Measurements from ENCODE around the gene LDHB. TPM values are rescaled to one million over a fixed set of nuclear protein-coding genes. Genes with fewer than 3 reads are reported as not detected.

LDHB gene
- total RNA-seq, 1 donor from 2014 or later, result 775 TPM

DNA sequence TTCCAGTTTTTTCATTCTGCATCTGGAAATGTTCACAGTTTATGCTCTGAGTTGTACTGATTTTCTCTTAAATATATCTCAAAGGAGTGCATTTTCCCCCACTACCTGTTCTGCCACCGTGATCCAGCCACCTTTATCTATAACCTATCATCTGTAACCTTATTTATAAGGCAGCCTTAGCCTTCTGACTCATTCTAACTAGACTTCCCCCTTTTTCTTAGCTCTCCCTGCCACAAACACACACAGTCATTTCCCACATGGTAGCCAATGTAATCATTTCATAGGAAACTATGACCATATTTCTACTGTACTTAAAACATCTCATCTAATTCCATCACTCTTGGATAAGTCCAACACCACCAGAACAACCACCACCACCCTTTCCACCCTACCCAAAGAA lies 42.2 kb downstream of the LDHB start:
- H3K27me3 Mint-ChIP-seq (ENCODE audit: low read depth, unreplicated experiment), result no peaks in the 10 kb centered on the region
- Histone ChIP-seq H3K9me3 (ENCODE audit: insufficient read depth, low read depth, low read length) (no peaks in the 10 kb centered on the region), H3K4me1 (ENCODE audit: insufficient read depth, low read length) (no peaks in the 10 kb centered on the region), H3K27me3 (ENCODE audit: insufficient read depth, low read length) (no peaks in the 10 kb centered on the region), H4K20me1 (ENCODE audit: insufficient read depth, low read length) (no peaks in the 10 kb centered on the region), H3K36me3 (ENCODE audit: insufficient read depth, low read length) (no peaks in the 10 kb centered on the region), H3K4me2 (ENCODE audit: low read length) (no peak overlapping the region), H2AFZ (ENCODE audit: low read depth, low read length) (no peak overlapping the region), H3K27ac (ENCODE audit: low read depth, low read length) (no peak overlapping the region), H3K9ac (ENCODE audit: low read length) (no peak overlapping the region), H3K79me2 (ENCODE audit: insufficient read depth, low read length) (no peaks in the 10 kb centered on the region), H3K4me3 (ENCODE audit: insufficient read depth, low read depth, low read length) (no peak overlapping the region)
- FAIRE-seq, result no peak
- H3K9me3 Mint-ChIP-seq (ENCODE audit: unreplicated experiment), result peaks cover 2% of the 10 kb centered on the region
- H3K36me3 Mint-ChIP-seq (ENCODE audit: low read depth, unreplicated experiment), result no peaks in the 10 kb centered on the region
- DNase-seq (ENCODE audit: low read depth), result no peak
- no peak overlapping the region for H3K4me3 Mint-ChIP-seq (ENCODE audit: unreplicated experiment)
- peaks cover 10% of the 10 kb centered on the region for H3K4me1 Mint-ChIP-seq (ENCODE audit: low read depth, unreplicated experiment)
- no peak for TF ChIP-seq EZH2 (IDR thresholded peaks at IDR 0.05; ENCODE audit: insufficient read depth, low read length)
- TF ChIP-seq, protein P1, sequence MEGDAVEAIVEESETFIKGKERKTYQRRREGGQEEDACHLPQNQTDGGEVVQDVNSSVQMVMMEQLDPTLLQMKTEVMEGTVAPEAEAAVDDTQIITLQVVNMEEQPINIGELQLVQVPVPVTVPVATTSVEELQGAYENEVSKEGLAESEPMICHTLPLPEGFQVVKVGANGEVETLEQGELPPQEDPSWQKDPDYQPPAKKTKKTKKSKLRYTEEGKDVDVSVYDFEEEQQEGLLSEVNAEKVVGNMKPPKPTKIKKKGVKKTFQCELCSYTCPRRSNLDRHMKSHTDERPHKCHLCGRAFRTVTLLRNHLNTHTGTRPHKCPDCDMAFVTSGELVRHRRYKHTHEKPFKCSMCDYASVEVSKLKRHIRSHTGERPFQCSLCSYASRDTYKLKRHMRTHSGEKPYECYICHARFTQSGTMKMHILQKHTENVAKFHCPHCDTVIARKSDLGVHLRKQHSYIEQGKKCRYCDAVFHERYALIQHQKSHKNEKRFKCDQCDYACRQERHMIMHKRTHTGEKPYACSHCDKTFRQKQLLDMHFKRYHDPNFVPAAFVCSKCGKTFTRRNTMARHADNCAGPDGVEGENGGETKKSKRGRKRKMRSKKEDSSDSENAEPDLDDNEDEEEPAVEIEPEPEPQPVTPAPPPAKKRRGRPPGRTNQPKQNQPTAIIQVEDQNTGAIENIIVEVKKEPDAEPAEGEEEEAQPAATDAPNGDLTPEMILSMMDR (IDR thresholded peaks at IDR 0.05; ENCODE audit: insufficient read depth, low read depth, low read length), result no peak
- H3K27ac Mint-ChIP-seq (ENCODE audit: unreplicated experiment), result no peak overlapping the region

DNA sequence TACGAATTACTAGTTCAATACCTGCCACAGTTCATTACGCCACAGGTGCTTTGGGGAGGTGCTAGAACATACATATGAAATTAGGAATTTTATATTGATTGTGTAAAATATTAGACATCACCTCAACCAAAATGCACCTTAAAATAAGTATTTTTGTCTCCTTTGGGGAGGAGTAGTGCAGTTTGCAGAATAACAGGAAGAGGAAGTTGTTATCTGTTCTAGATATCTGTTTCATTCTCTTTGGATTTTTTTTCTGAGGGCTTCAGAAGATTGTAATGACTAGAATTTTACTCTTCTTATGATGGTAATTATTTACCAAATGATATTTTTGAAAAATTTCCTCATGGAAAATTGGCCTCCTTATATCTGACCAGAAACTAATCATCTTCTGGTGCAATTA lies 43.1 kb downstream of the LDHB start:
- Histone ChIP-seq H3K79me2 (ENCODE audit: insufficient read depth, low read length) (no peaks in the 10 kb centered on the region), H2AFZ (ENCODE audit: low read depth, low read length) (no peak overlapping the region), H4K20me1 (ENCODE audit: insufficient read depth, low read length) (no peaks in the 10 kb centered on the region), H3K4me2 (ENCODE audit: low read length) (no peak overlapping the region), H3K27me3 (ENCODE audit: insufficient read depth, low read length) (no peaks in the 10 kb centered on the region), H3K4me3 (ENCODE audit: insufficient read depth, low read depth, low read length) (no peak overlapping the region), H3K4me1 (ENCODE audit: insufficient read depth, low read length) (no peaks in the 10 kb centered on the region), H3K9me3 (ENCODE audit: insufficient read depth, low read depth, low read length) (no peaks in the 10 kb centered on the region), H3K9ac (ENCODE audit: low read length) (no peak overlapping the region), H3K36me3 (ENCODE audit: insufficient read depth, low read length) (no peaks in the 10 kb centered on the region), H3K27ac (ENCODE audit: low read depth, low read length) (no peak overlapping the region)
- DNase-seq (ENCODE audit: low read depth) (no peak), FAIRE-seq (no peak)
- Mint-ChIP-seq H3K4me1 (ENCODE audit: low read depth, unreplicated experiment) (peaks cover 6% of the 10 kb centered on the region), H3K27me3 (ENCODE audit: low read depth, unreplicated experiment) (no peaks in the 10 kb centered on the region), H3K4me3 (ENCODE audit: unreplicated experiment) (no peak overlapping the region), H3K9me3 (ENCODE audit: unreplicated experiment) (peaks cover 2% of the 10 kb centered on the region), H3K27ac (ENCODE audit: unreplicated experiment) (no peak overlapping the region), H3K36me3 (ENCODE audit: low read depth, unreplicated experiment) (no peaks in the 10 kb centered on the region)
- no peak for TF ChIP-seq EZH2 (IDR thresholded peaks at IDR 0.05; ENCODE audit: insufficient read depth, low read length)
- TF ChIP-seq, protein P1 (IDR thresholded peaks at IDR 0.05; ENCODE audit: insufficient read depth, low read depth, low read length), result no peak

DNA sequence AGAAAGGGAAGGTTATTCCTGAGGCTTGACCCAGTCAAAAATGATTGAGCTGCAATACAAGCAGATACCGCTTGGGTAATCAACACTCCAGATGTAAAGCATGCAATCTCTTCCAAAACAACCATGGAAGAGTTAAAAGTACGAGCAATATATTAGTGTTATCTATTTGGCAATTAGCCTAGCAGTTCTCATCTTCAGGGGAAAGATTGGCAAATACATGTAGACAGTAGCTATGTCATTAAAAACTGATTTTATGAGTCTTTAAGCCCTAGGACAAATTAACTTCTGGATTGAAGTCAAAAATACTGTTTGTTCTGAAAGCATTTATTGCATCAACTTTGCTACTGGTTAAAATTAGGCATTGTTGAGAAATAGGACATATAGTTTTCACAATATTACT lies 43.7 kb downstream of the LDHB start:
- no peak for FAIRE-seq
- H3K27me3 Mint-ChIP-seq (ENCODE audit: low read depth, unreplicated experiment), result no peaks in the 10 kb centered on the region

More for the DNA sequence above, 43.7 kb downstream of the LDHB start:
- Mint-ChIP-seq H3K27ac (ENCODE audit: unreplicated experiment) (no peak overlapping the region), H3K4me1 (ENCODE audit: low read depth, unreplicated experiment) (peaks cover 6% of the 10 kb centered on the region), H3K4me3 (ENCODE audit: unreplicated experiment) (no peak overlapping the region), H3K9me3 (ENCODE audit: unreplicated experiment) (peaks cover 2% of the 10 kb centered on the region), H3K36me3 (ENCODE audit: low read depth, unreplicated experiment) (no peaks in the 10 kb centered on the region)
- H3K79me2 ChIP-seq (ENCODE audit: insufficient read depth, low read length), result no peaks in the 10 kb centered on the region
- no peaks in the 10 kb centered on the region for H4K20me1 ChIP-seq (ENCODE audit: insufficient read depth, low read length)
- H3K9me3 ChIP-seq (ENCODE audit: insufficient read depth, low read depth, low read length), result no peaks in the 10 kb centered on the region
- no peaks in the 10 kb centered on the region for H3K27me3 ChIP-seq (ENCODE audit: insufficient read depth, low read length)
- TF ChIP-seq, protein P1 (IDR thresholded peaks at IDR 0.05; ENCODE audit: insufficient read depth, low read depth, low read length), result no peak
- TF ChIP-seq EZH2 (IDR thresholded peaks at IDR 0.05; ENCODE audit: insufficient read depth, low read length), result no peak
- no peak overlapping the region for H3K4me3 ChIP-seq (ENCODE audit: insufficient read depth, low read depth, low read length)
- no peak overlapping the region for H3K9ac ChIP-seq (ENCODE audit: low read length)
- H3K27ac ChIP-seq (ENCODE audit: low read depth, low read length), result no peak overlapping the region
- no peak overlapping the region for H2AFZ ChIP-seq (ENCODE audit: low read depth, low read length)
- DNase-seq (ENCODE audit: low read depth), result no peak
- no peaks in the 10 kb centered on the region for H3K36me3 ChIP-seq (ENCODE audit: insufficient read depth, low read length)
- H3K4me2 ChIP-seq (ENCODE audit: low read length), result no peak overlapping the region
- no peaks in the 10 kb centered on the region for H3K4me1 ChIP-seq (ENCODE audit: insufficient read depth, low read length)

Data from astrocyte (in vitro differentiated cells and primary cell).